Osteoblast (primary cell): Measurements from ENCODE around the gene CHST15. TPM values are rescaled to one million over a fixed set of nuclear protein-coding genes. Genes with fewer than 3 reads are reported as not detected.

Experiments
- DNase-seq: peaks from one replicate; pipeline ENCODE4 v3.0.0; 2011; ENCODE audit warnings: low spot score, mixed read lengths; ENCODE audit not compliant: insufficient read length; ENCODE audit errors: missing footprints
- H2AFZ ChIP-seq: 2 replicates; pipeline ENCODE4 v1.6.0; 2011; ENCODE audit warnings: mild to moderate bottlenecking, low read length
- H3K27ac ChIP-seq: 2 replicates; pipeline ENCODE4 v1.5.1; 2011; ENCODE audit warnings: mild to moderate bottlenecking, low read depth, low read length, moderate library complexity
- H3K27me3 ChIP-seq: 2 replicates; pipeline ENCODE4 v1.6.0; 2012; ENCODE audit warnings: mild to moderate bottlenecking, control low read depth, inconsistent platforms, low read length, moderate library complexity; ENCODE audit not compliant: insufficient read depth
- H3K36me3 ChIP-seq: 2 replicates; pipeline ENCODE4 v1.5.1; 2011; ENCODE audit warnings: mild to moderate bottlenecking, low read length, control low read depth, moderate library complexity; ENCODE audit not compliant: insufficient read depth
- H3K4me1 ChIP-seq: 2 replicates; pipeline ENCODE4 v1.5.1; 2011; ENCODE audit warnings: mild to moderate bottlenecking, low read length, control low read depth, moderate library complexity; ENCODE audit not compliant: insufficient read depth
- H3K4me2 ChIP-seq: 2 replicates; pipeline ENCODE4 v1.6.0; 2011; ENCODE audit warnings: mild to moderate bottlenecking, low read length; ENCODE audit not compliant: insufficient read depth
- H3K4me3 ChIP-seq: fragments of 200-600 bp; sonication (generic); 3 replicates; pipeline ENCODE4 v1.5.1; 2012; ENCODE audit warnings: mild to moderate bottlenecking, low read length, inconsistent platforms; ENCODE audit not compliant: insufficient read depth
- H3K79me2 ChIP-seq: 2 replicates; pipeline ENCODE4 v1.6.0; 2012; ENCODE audit warnings: mild to moderate bottlenecking, low read length, control low read depth, inconsistent platforms; ENCODE audit not compliant: insufficient read depth
- H3K9me3 ChIP-seq: 2 replicates; pipeline ENCODE4 v1.5.1; 2011; ENCODE audit warnings: low read depth, low read length, control low read depth
- H4K20me1 ChIP-seq: 2 replicates; pipeline ENCODE4 v1.6.0; 2012; ENCODE audit warnings: mild to moderate bottlenecking, low read length, control low read depth; ENCODE audit not compliant: insufficient read depth
- total RNA-seq: library from RNA; depleted of rRNA; stranded (reverse); fragments of >200 nt; gene quantifications from 2 replicates; pipeline ENCODE4 v1.2.3, GENCODE V29; 2012
- TF ChIP-seq, protein P1 (sequence below): IDR thresholded peaks from 2 replicates; pipeline ENCODE4 v1.5.1; 2011; ENCODE audit warnings: mild to moderate bottlenecking, low read depth, low read length, moderate library complexity; ENCODE audit errors: extremely low read depth

Gene CHST15
- total RNA-seq, 1 donor: 22.8 TPM

DNA sequence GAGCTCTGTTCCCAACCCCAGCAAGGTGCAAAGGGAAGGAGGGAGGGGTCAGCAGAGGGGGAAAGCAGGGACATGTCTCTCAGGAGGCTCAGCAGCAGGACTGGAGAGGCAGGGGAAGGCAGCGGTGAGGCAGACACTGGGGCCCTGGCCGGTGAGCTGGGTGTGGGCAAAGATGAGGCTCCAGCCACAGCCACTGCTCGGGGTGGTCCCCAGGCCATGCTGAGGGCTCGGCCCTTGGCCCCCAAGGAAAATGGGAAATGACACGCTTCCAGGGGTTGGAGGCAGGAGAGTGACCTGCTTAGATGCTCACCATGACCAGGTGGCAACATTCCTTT lies 35.4 kb upstream of the CHST15 start:
- no peaks in the 10 kb centered on the region for H3K9me3 ChIP-seq
- H3K4me3 ChIP-seq: no peak overlapping the region
- H3K4me1 ChIP-seq: no peaks in the 10 kb centered on the region
- H2AFZ ChIP-seq: no peak overlapping the region
- H3K27ac ChIP-seq: no peak overlapping the region
- H4K20me1 ChIP-seq: no peaks in the 10 kb centered on the region
- H3K79me2 ChIP-seq: no peaks in the 10 kb centered on the region
- TF ChIP-seq, protein P1, sequence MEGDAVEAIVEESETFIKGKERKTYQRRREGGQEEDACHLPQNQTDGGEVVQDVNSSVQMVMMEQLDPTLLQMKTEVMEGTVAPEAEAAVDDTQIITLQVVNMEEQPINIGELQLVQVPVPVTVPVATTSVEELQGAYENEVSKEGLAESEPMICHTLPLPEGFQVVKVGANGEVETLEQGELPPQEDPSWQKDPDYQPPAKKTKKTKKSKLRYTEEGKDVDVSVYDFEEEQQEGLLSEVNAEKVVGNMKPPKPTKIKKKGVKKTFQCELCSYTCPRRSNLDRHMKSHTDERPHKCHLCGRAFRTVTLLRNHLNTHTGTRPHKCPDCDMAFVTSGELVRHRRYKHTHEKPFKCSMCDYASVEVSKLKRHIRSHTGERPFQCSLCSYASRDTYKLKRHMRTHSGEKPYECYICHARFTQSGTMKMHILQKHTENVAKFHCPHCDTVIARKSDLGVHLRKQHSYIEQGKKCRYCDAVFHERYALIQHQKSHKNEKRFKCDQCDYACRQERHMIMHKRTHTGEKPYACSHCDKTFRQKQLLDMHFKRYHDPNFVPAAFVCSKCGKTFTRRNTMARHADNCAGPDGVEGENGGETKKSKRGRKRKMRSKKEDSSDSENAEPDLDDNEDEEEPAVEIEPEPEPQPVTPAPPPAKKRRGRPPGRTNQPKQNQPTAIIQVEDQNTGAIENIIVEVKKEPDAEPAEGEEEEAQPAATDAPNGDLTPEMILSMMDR: no peak
- no peak overlapping the region for H3K4me2 ChIP-seq
- H3K36me3 ChIP-seq: no peaks in the 10 kb centered on the region
- DNase-seq: no peak
- peaks cover 4% of the 10 kb centered on the region for H3K27me3 ChIP-seq

DNA sequence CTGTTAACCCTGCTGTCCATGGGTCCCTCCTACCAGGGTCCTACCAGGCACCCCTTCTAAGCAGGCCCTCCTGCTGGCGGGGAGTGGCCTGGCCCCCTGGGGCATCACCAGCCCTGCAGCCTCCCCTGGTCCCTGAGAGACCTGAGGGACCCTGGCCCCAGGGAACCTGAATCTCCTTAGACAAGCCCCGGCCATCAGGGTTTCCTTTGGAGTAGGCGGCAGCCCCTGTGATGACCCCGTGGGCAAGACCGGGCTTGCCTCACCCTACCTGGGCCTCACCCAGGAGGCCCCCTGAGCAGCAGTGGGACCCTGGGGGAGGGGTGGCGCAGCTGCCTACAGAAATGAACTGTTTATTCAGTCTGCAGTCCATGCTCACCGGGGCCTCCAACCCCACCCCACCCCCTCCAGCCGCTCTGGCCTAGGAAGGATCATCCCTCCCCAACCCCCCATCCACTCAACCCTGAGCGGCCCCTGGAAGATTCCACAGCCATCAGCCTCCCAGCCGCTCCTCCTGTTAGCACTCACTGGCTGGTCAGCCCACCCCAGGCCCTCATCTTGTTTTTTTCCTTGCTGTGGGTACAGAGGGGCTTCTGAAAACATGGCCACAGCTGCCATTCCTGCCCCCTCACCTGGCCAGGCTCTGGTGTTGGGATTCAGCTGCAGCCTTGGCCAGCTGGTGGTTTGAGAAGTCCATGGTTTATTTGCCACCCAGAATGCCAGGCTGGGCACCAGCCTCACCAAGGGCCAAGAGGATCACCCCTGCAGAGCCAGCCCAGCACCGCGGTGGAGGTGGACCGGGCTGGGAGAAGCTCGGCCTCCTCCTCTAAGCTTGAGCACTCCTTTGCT lies 34.8 kb upstream of the CHST15 start:
- Histone ChIP-seq H3K4me1 (no peaks in the 10 kb centered on the region), H3K27ac (no peak overlapping the region), H3K4me3 (no peak overlapping the region), H3K79me2 (no peaks in the 10 kb centered on the region), H2AFZ (no peak overlapping the region), H3K36me3 (no peaks in the 10 kb centered on the region), H3K9me3 (no peaks in the 10 kb centered on the region), H3K4me2 (no peak overlapping the region), H4K20me1 (no peaks in the 10 kb centered on the region), H3K27me3 (peaks cover 1% of the 10 kb centered on the region)
- TF ChIP-seq, protein P1: no peak
- DNase-seq: no peak

DNA sequence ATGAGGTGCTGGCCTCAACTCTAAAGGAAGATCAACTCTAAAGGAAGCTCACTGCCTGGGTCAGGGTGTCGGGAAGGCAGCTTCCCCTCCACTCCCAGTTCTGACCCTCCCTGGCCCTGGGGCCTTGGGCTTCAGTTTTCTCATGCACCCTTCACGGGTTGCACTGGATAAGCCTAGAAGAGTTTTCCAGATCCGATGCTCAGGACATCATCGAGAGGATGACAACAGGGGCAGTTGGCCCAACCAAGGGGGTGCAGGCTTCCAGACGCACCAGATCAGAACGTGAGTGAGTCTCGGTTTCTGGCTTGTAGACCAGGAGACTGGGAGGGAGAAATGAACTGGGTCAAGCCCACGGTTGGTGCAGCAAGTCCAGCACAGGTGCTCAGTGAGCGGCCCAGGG lies 34.2 kb upstream of the CHST15 start:
- no peaks in the 10 kb centered on the region for H3K27me3 ChIP-seq
- no peaks in the 10 kb centered on the region for H3K9me3 ChIP-seq
- TF ChIP-seq, protein P1: no peak
- H3K4me2 ChIP-seq: no peak overlapping the region
- DNase-seq: no peak
- H3K4me3 ChIP-seq: no peak overlapping the region
- H3K36me3 ChIP-seq: no peaks in the 10 kb centered on the region
- H3K4me1 ChIP-seq: peaks cover 4% of the 10 kb centered on the region
- no peak overlapping the region for H3K27ac ChIP-seq
- H4K20me1 ChIP-seq: no peaks in the 10 kb centered on the region
- H2AFZ ChIP-seq: no peak overlapping the region
- H3K79me2 ChIP-seq: no peaks in the 10 kb centered on the region

DNA sequence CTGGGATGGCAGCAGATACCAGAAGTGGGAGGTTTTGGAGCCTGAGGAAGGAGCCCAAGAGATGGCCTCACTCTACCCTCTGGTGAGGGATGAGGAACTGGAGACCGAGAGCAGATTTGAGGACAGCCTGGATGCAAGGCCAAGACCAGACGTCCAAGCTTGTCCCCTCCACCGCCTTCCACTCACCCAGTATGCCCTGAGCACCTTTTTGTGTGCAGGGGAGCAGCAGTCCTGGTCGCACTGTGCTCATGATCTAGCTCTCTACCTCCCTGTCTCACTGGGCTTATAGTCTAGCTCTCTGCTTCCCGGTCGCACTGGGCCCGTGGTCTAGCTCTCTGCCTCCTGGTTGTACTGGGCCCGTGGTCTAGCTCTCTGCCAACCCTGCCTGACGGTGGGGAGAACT lies 33.6 kb upstream of the CHST15 start:
- H3K4me3 ChIP-seq: no peak overlapping the region
- no peaks in the 10 kb centered on the region for H3K27me3 ChIP-seq
- no peak overlapping the region for H2AFZ ChIP-seq
- no peak overlapping the region for H3K4me2 ChIP-seq
- no peaks in the 10 kb centered on the region for H3K79me2 ChIP-seq
- H3K36me3 ChIP-seq: no peaks in the 10 kb centered on the region
- DNase-seq: no peak
- H4K20me1 ChIP-seq: no peaks in the 10 kb centered on the region
- H3K27ac ChIP-seq: no peak overlapping the region
- peaks cover 4% of the 10 kb centered on the region for H3K4me1 ChIP-seq
- no peaks in the 10 kb centered on the region for H3K9me3 ChIP-seq
- TF ChIP-seq, protein P1: no peak
